Astrocyte of the spinal cord (primary cell): ENCODE measurements around the gene LRP5.
"Not testable (repeated sequence)": the region's sequence is repeated elsewhere in the genome, so short reads cannot be mapped to it uniquely, and the experiment has no call there.

Experiments
- DNase-seq: peaks from one replicate; pipeline ENCODE4 v3.0.0; 2011; ENCODE audit warnings: low read depth, low spot score
- H3K4me3 ChIP-seq: 2 replicates; pipeline ENCODE4 v1.5.1; 2011; ENCODE audit warnings: low read depth, mild to moderate bottlenecking, low read length, moderate library complexity
- CTCF ChIP-seq: IDR thresholded peaks from 2 replicates; pipeline ENCODE4 v1.5.1; 2012; ENCODE audit warnings: low read depth, mild to moderate bottlenecking, low read length, inconsistent platforms
- in situ Hi-C: cut with HindIII; loops from 2 replicates; pipeline ENCODE4 v1.10.0; 2017; ENCODE audit warnings: low sequenced_read_pairs

Gene LRP5

DNA sequence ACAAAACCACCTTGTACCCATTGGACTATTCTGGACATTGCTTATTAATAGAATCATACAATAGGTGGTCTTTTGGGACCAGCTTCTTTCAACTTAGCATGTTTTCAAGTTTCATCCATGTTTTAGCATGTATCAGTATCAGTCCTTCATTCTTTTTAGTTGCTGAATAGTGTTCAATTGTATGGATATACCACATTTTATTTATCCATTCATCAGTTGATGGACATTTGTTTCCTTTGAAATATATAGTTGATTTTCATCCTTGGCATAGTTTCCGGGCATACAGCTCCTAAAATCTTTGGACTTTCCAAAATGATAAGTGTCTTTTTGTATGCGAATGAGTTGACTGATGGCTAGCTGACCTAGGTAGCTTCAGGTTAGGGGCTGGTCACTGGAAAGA is 160.4 kb downstream of the LRP5 start:
- in situ Hi-C loops: no loop called here
- no peak for DNase-seq
- no peak overlapping the region for H3K4me3 ChIP-seq
- TF ChIP-seq CTCF: no peak

DNA sequence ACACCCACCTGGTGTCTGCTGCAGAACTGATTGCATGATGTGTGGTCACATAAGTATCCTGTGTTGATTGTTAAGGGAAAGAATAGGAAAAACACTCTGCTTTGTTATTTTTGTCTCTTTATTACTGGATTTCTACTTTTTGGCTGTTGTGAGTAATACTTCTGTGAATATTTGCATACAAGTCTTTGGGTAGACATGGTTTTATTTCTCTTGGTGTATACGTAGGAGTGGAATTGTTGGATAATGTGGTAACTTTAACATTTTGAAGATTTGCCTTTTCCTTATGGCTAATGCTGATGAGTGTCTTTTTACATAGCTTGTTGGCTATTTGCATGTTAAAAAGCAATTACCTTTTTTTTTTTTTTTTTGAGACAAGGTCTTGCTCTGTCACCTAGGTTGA is 161.3 kb downstream of the LRP5 start:
- in situ Hi-C loops: no loop called here
- no peak for TF ChIP-seq CTCF
- DNase-seq: no peak
- H3K4me3 ChIP-seq: no peak overlapping the region

DNA sequence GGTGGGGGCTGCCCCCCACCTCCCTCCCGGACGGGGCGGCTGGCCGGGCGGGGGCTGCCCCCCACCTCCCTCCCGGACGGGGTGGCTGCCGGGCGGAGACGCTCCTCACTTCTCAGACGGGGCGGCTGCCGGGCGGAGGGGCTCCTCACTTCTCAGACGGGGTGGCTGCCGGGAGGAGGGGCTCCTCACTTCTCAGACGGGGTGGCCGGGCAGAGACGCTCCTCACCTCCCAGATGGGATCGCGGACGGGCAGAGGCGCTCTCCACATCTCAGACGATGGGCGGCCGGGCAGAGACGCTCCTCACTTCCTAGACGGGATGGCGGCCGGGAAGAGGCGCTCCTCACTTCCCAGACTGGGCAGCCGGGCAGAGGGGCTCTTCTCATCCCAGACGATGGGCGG is 163.2 kb downstream of the LRP5 start:
- H3K4me3 ChIP-seq, in situ Hi-C loops, DNase-seq: not testable (repeated sequence)

- no peak for TF ChIP-seq CTCF
- DNase-seq: no peak
- H3K4me3 ChIP-seq: no peak overlapping the region
- in situ Hi-C loops: no loop called here
These were observed 167.0 kb downstream of the LRP5 start for GRCh38 chr11:68479390-68479789.

DNA sequence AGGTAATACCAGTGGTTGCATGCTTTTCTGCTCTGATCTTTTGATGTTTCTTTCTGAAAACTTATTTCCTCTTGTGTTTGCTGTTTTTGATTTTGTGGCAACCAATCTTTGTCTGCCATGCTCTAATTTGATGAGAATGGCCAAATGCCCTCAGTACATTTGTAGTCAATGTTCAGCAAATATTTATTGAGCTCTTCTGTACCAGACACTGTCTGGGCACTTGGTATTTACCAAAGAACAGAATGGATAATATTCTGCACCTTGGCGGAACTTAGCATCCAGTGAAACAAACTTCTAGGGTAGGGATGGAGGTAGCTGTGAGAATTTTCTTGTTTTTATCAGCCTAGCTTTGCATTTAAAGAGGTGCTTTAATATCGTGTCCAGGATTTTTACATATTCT is 167.8 kb downstream of the LRP5 start:
- H3K4me3 ChIP-seq: no peak overlapping the region
- DNase-seq: no peak
- TF ChIP-seq CTCF: no peak
- in situ Hi-C loops: no loop called here

- no peak for DNase-seq
- in situ Hi-C loops: no loop called here
- H3K4me3 ChIP-seq: no peak overlapping the region
- no peak for TF ChIP-seq CTCF
These were observed 168.6 kb downstream of the LRP5 start for GRCh38 chr11:68480852-68481510.

- no peak for TF ChIP-seq CTCF
- DNase-seq: no peak
- in situ Hi-C loops: no loop called here
- H3K4me3 ChIP-seq: no peak overlapping the region
These were observed 169.3 kb downstream of the LRP5 start for GRCh38 chr11:68481579-68482240.
